Activated T-helper 17 cell treated with anti-CD3 and anti-CD28 coated beads, Interleukin-2, amount 50 U/mL, for 72 hours (primary cell): Measurements from ENCODE around the gene ZNF83. TPM values are rescaled to one million over a fixed set of nuclear protein-coding genes. Genes with fewer than 3 reads are reported as not detected.
"Not testable (repeated sequence)": the region's sequence is repeated elsewhere in the genome, so short reads cannot be mapped to it uniquely, and the experiment has no call there.

ENCODE experiments used
- ATAC-seq: fragments of 150-1000 bp; cut with Tn5 transposase; replicated peaks from 2 replicates; pipeline ENCODE4 v1.10.0; 2021; ENCODE audit warnings: mild to moderate bottlenecking, moderate library complexity
- H3K27ac Mint-ChIP-seq: one replicate; pipeline ENCODE4 v1.8.0; 2022; ENCODE audit warnings: mixed read lengths
- H3K27me3 Mint-ChIP-seq: one replicate; pipeline ENCODE4 v1.8.0; 2022; ENCODE audit warnings: mixed read lengths
- H3K36me3 Mint-ChIP-seq: one replicate; pipeline ENCODE4 v1.8.0; 2022; ENCODE audit warnings: low read depth, mild to moderate bottlenecking, mixed read lengths
- H3K4me1 Mint-ChIP-seq: one replicate; pipeline ENCODE4 v1.8.0; 2022; ENCODE audit warnings: mixed read lengths
- H3K4me3 Mint-ChIP-seq: one replicate; pipeline ENCODE4 v1.8.0; 2022; ENCODE audit warnings: mild to moderate bottlenecking, mixed read lengths
- H3K9me3 Mint-ChIP-seq: one replicate; pipeline ENCODE4 v1.8.0; 2022; ENCODE audit warnings: mixed read lengths
- total RNA-seq, 2 donors: library from RNA; stranded (reverse); gene quantifications; one replicate each; pipeline ENCODE4 v1.2.3, GENCODE V29; 2022

ZNF83 gene
- total RNA-seq = 10 to 100 TPM; 31.2 to 41.8 TPM

DNA sequence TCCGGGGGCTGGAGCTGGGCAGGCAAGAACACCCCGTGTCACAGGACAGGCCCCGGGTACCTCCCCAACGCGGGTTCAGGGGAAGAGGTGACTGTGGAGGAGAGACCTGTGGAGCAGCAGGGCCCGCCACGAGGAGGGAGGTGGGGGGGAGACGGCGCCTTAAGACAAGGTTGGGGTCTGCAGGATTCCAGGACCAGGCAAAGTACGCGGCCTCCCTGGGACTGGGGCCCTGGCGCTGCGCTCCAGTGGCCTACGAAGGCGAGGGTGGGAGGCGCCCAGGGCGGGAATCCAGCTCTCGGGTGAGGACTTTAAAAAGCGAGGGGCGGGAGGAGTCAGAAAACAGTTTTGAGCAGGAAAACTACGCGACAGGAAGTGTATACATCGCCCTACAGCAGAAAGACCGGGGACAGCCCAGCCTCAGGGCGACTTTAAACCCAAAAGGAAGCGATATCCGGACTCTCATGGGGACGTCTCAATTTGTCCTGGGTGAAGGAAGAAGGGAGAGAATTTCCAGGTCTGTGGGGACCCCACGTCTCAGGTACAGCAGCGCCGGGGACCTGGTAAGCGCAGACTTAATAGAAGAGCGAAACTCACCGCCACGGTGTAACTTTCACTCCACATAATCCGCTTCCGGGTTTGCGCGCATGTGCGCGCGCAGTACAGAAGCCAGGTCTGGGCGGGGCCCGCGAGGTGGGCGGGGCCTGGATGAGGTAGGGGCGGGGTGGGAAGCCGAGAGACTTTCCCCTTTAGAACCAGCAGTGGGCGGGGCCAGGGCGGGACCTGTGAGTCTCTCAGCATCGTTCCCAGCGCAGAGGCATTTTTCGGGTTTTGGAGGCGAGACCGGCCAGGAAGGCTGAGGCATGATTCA lies at the start of gene ZNF83:
ZNF83 (minus strand) TSS at position 638 of the 868 bp plus-strand sequence.
- no peaks in the 10 kb centered on the region for H3K27me3 Mint-ChIP-seq
- H3K4me1 Mint-ChIP-seq = peaks cover 17% of the 10 kb centered on the region
- peaks cover 16% of the 10 kb centered on the region for H3K36me3 Mint-ChIP-seq
- H3K27ac Mint-ChIP-seq = peak within 1 kb of the TSS; percentile 95
- peak within 1 kb of the TSS; percentile 90 for H3K4me3 Mint-ChIP-seq
- H3K9me3 Mint-ChIP-seq = peaks cover 3% of the 10 kb centered on the region
- peak; percentile 97 for ATAC-seq

DNA sequence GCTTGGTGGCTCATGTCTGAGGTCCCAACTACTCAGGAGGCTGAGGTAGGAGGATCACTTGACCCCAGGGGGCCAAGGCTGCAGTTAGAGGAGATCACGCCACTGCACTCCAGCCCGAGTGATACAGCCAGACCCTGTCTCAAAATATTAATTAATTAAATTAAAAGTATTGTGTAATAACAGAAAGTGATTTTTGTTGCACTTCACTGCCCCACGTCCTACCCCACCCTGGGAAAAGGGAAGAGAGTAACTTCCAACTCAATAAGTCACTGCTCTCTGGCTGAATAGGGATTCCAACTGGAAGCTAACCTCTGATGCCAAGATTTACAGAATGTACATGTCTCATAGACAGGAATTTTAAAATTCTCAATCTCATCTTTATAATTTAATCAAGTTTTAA lies 49.5 kb upstream of the ZNF83 start:
- H3K27ac Mint-ChIP-seq = no peak overlapping the region
- H3K36me3 Mint-ChIP-seq = peaks cover 12% of the 10 kb centered on the region
- peaks cover 18% of the 10 kb centered on the region for H3K4me1 Mint-ChIP-seq
- H3K27me3 Mint-ChIP-seq = no peaks in the 10 kb centered on the region
- H3K9me3 Mint-ChIP-seq = no peaks in the 10 kb centered on the region
- no peak for ATAC-seq
- no peak overlapping the region for H3K4me3 Mint-ChIP-seq

DNA sequence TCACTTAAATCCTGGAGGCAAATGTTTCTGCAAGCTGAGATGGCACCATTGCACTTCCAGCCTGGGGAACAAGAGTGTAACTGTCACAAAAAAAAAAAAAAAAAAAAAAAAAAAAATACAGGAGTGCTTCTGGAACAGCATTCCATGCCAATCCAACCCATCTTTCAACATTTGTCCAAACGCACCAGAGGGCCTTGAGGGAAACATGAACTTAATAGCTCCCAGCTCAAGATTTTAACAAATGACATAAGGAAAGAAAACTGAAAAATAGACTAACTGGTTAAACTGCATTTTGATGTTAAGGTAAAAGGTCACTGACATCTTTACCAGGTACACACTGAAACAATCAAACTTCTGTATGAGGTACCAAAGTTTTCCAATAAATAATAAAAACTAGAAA lies 47.7 kb upstream of the ZNF83 start:
- H3K36me3 Mint-ChIP-seq = peaks cover 12% of the 10 kb centered on the region

DNA sequence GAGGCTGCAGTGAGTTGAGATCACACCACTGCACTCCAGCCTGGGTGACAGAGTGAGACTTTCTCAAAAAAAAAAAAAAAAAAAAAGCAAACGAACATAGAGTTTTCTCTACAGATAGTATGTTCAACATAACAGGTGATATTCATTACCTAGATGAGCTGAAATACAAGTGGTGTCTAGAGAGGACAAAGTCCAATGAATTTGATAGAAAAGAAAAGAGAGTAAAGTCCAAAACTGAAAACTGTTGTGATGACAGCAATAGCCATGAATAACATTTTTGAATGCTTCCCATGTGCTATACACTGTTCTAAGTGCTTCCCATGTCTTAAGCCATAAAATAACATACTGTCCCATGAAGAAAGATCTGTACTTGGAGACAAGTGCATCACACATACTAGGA lies 43.1 kb upstream of the ZNF83 start:
- H3K36me3 Mint-ChIP-seq = peaks cover 36% of the 10 kb centered on the region
- H3K4me3 Mint-ChIP-seq, ATAC-seq, H3K27ac Mint-ChIP-seq, H3K4me1 Mint-ChIP-seq, H3K27me3 Mint-ChIP-seq, H3K9me3 Mint-ChIP-seq: not testable (repeated sequence)

More for the DNA sequence above, 47.7 kb upstream of the ZNF83 start:
- no peak overlapping the region for H3K27ac Mint-ChIP-seq
- H3K27me3 Mint-ChIP-seq = no peaks in the 10 kb centered on the region
- ATAC-seq = no peak
- no peaks in the 10 kb centered on the region for H3K9me3 Mint-ChIP-seq
- H3K4me1 Mint-ChIP-seq = peaks cover 18% of the 10 kb centered on the region
- H3K4me3 Mint-ChIP-seq = no peak overlapping the region

DNA sequence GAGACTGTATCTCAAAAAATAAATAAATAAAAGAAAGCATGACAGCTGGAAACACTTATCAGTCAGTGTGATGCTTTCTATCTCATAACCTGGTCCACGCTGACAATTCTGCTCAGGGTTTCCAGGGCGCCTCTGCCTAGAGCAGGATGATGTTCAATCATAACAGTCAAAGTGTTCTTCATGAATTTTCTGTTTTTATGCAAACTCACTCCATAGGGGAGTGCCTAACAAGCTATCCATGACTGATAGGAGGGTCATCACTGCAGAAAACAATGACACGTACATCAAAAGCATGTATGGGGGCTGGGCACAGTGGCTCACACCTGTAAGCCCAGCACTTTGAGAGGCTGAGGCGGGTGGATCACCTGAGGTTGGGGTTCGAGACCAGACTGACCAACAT lies 41.4 kb upstream of the ZNF83 start:
- peaks cover 5% of the 10 kb centered on the region for H3K9me3 Mint-ChIP-seq
- H3K27me3 Mint-ChIP-seq = no peaks in the 10 kb centered on the region
- no peak overlapping the region for H3K4me3 Mint-ChIP-seq
- H3K4me1 Mint-ChIP-seq = peaks cover 3% of the 10 kb centered on the region
- no peak overlapping the region for H3K27ac Mint-ChIP-seq
- peaks cover 40% of the 10 kb centered on the region for H3K36me3 Mint-ChIP-seq
- ATAC-seq = no peak

DNA sequence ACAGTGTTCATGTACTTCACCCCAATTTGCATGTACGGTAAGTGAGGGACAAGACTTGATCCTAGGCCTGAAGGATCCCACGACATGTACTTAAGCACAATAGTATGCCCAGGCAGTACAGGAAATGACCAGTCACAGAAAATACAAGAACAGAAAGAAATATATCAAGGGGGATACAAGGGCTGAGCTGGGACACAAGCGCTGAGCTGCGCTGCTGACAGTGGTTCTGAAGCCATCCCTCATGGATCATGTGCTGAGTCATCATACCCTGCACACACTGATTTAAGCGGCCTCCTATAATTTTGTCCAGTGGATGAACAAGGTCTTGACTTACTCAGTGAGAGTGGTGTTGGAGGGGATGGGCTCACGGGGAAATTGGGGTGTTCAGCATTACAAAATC lies 37.1 kb upstream of the ZNF83 start:
- H3K4me3 Mint-ChIP-seq, H3K9me3 Mint-ChIP-seq, H3K27me3 Mint-ChIP-seq, H3K4me1 Mint-ChIP-seq, ATAC-seq, H3K27ac Mint-ChIP-seq: not testable (repeated sequence)
- peaks cover 45% of the 10 kb centered on the region for H3K36me3 Mint-ChIP-seq

DNA sequence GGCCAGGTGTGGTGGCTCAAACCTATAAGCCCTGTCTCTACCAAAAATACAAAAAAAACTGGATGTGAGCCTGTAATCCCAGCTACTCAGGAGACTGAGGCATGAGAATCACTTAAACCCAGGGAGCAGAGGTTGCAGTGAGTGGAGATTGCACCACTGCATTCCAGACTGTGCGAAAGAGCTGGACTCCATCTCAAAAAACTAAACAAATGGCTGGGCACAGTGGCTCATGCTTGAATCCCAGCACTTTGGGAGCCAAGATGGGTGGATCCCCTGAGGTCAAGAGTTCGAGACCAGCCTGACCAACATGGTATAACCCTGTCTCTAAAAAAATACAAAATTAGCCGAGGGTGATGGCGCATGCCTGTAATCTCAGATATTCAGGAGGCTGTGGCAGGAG lies 34.9 kb upstream of the ZNF83 start:
- Mint-ChIP-seq H3K4me3 (no peak overlapping the region), H3K27me3 (no peaks in the 10 kb centered on the region), H3K36me3 (peaks cover 45% of the 10 kb centered on the region), H3K4me1 (no peaks in the 10 kb centered on the region), H3K27ac (no peak overlapping the region), H3K9me3 (peaks cover 5% of the 10 kb centered on the region)
- no peak for ATAC-seq

DNA sequence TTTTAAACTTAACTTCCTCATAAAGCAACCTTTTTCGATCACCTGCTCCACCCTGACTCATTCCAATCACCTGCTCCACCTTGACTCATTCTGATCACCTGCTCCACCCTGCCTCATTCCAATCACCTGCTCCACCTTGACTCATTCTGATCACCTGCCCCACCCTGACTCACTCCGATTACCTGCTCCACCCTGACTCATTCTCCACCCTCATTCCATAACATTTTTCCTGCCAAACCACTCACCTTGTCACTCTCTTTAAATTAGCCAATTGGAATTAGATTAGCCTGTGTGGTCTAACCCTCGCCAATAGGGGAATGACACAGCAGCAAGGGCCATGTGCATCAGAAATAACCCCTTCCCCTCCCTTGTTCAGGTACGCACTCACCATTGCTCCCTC lies 31.9 kb upstream of the ZNF83 start:
- H3K9me3 Mint-ChIP-seq = no peaks in the 10 kb centered on the region
- peaks cover 42% of the 10 kb centered on the region for H3K36me3 Mint-ChIP-seq
- no peak for ATAC-seq
- no peaks in the 10 kb centered on the region for H3K4me1 Mint-ChIP-seq
- no peak overlapping the region for H3K4me3 Mint-ChIP-seq
- H3K27ac Mint-ChIP-seq = no peak overlapping the region
- H3K27me3 Mint-ChIP-seq = no peaks in the 10 kb centered on the region

DNA sequence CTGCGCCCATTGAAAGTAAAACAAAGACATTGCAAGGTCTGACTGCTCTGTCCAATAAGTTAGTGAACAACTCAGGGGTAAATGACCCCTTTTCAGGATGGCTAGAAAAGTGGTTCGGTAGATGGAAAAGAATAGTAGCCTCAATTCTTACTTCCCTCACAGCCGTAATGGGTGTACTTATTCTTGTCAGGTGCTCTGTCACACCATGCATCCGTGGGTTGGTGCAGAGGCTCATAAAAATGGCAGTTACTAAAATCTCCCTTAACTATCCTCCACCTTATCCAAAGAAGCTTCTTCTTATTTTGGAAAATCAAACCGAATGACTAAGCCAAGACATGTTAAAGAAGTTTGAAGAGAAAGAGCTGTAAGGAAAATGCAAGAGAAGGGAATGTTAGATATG lies 31.4 kb upstream of the ZNF83 start:
- Mint-ChIP-seq H3K4me1 (no peaks in the 10 kb centered on the region), H3K27me3 (no peaks in the 10 kb centered on the region), H3K4me3 (no peak overlapping the region), H3K36me3 (peaks cover 37% of the 10 kb centered on the region), H3K9me3 (no peaks in the 10 kb centered on the region), H3K27ac (no peak overlapping the region)
- ATAC-seq = no peak

DNA sequence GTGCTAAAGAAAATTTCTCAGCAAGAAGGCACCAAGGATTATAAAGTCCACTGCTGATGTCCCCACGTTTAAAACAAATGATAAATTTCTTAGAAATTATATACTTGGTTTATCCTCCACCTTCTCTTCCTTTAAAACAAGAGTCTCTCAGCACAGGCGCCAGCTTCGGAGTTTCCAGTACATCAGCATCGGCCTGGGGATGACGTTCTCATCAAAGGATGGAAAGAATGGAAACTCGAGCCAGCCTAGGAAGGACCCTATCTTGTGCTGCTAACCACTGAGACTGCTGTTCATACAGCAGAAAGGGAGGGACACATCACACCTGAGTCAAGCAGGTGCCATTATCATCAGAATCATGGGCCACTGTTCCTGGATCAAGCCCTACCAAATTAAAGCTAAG lies 29.8 kb upstream of the ZNF83 start:
- no peak overlapping the region for H3K27ac Mint-ChIP-seq
- H3K36me3 Mint-ChIP-seq = peaks cover 30% of the 10 kb centered on the region
- H3K27me3 Mint-ChIP-seq = no peaks in the 10 kb centered on the region
- no peak for ATAC-seq
- no peaks in the 10 kb centered on the region for H3K9me3 Mint-ChIP-seq
- no peak overlapping the region for H3K4me3 Mint-ChIP-seq
- no peaks in the 10 kb centered on the region for H3K4me1 Mint-ChIP-seq

DNA sequence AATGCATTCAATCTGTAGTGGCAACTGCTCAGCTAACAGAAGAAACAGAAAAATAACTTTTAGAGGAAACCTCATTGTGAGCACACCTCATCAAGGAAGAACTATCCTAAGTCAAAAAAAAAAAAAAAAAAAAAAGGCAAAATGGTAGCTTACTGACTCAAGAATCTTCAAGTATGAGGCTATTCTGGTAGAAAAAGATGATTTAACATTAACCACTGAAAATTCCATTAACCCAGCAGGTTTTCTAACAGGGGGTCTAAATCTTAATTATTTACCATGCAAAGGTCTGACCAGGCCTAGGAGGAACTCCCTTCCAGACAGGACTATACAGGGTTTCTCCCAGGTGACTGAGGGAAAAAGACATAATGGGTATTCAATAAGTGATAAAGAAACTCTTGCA lies 28.4 kb upstream of the ZNF83 start:
- no peak for ATAC-seq
- no peak overlapping the region for H3K4me3 Mint-ChIP-seq
- peaks cover 4% of the 10 kb centered on the region for H3K4me1 Mint-ChIP-seq
- H3K27me3 Mint-ChIP-seq = no peaks in the 10 kb centered on the region
- H3K36me3 Mint-ChIP-seq = peaks cover 41% of the 10 kb centered on the region
- H3K9me3 Mint-ChIP-seq = no peaks in the 10 kb centered on the region
- no peak overlapping the region for H3K27ac Mint-ChIP-seq

DNA sequence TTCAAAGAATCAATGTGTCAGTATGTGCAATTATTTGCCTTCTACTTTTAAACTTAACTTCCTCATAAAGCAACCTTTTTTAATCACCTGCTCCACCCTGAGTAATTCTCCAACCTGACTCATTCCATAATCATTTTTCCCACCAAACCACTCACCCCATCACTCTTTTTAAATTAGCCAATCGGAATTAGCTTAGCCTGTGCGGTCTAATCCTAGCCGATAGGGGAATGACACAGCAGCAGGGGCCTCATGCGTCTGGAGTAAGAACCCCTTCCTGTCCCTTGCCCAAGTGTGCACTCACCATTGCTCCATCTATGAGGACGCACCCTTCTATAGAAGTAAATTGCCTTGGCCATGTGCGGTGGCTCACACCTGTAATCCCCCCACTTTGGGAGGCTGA lies 27.4 kb upstream of the ZNF83 start:
- H3K36me3 Mint-ChIP-seq = peaks cover 51% of the 10 kb centered on the region
- H3K27me3 Mint-ChIP-seq = no peaks in the 10 kb centered on the region
- no peak overlapping the region for H3K27ac Mint-ChIP-seq
- H3K4me3 Mint-ChIP-seq = no peak overlapping the region
- H3K9me3 Mint-ChIP-seq = no peaks in the 10 kb centered on the region
- no peak for ATAC-seq
- H3K4me1 Mint-ChIP-seq = peaks cover 4% of the 10 kb centered on the region

DNA sequence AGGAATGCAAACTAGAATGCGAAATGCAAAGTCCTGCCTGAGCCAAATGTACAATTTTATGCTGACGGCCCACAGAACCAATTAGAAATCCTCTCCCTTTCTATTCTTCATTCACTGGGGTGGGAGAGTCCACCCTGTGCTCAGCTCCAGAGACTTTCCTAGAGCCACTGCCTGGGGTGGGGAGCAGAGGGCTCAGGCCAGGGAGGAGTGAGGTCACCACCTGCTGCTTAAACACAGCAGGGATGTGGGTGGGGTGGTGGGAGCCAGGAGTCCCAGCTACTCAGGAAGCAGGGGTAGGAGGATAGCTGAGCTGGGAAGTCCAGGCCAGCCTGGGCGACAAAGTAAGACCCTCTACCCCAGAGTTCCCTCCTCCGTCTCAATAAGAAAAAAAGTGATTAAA lies 26.9 kb upstream of the ZNF83 start:
- ATAC-seq = no peak
- peaks cover 52% of the 10 kb centered on the region for H3K36me3 Mint-ChIP-seq
- H3K9me3 Mint-ChIP-seq = no peaks in the 10 kb centered on the region
- H3K4me3 Mint-ChIP-seq = no peak overlapping the region
- no peaks in the 10 kb centered on the region for H3K27me3 Mint-ChIP-seq
- no peak overlapping the region for H3K27ac Mint-ChIP-seq
- H3K4me1 Mint-ChIP-seq = peaks cover 4% of the 10 kb centered on the region

DNA sequence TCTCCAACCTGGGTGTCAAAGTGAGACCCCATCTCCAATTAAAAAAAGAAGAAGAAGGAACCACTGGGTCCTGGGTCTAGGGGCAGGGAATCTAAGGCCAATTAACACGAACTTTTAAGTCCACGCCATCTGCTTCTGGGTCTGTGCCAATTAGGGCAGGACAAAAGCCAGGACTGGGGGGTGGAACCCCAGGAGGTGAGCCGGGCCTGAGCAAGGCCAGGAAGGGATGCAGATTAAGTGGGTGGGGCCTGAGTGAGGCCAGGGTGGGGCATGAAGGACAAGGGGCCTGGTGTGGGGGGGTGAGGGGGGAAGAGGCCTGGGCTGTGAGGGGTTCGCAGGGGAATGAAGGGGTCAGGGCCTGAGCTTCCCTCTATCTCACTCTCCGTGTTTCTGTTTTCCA lies 26.3 kb upstream of the ZNF83 start:
- no peaks in the 10 kb centered on the region for H3K27me3 Mint-ChIP-seq
- H3K36me3 Mint-ChIP-seq = peaks cover 52% of the 10 kb centered on the region
- H3K27ac Mint-ChIP-seq = no peak overlapping the region
- H3K9me3 Mint-ChIP-seq = no peaks in the 10 kb centered on the region
- no peak overlapping the region for H3K4me3 Mint-ChIP-seq
- peaks cover 4% of the 10 kb centered on the region for H3K4me1 Mint-ChIP-seq
- no peak for ATAC-seq

DNA sequence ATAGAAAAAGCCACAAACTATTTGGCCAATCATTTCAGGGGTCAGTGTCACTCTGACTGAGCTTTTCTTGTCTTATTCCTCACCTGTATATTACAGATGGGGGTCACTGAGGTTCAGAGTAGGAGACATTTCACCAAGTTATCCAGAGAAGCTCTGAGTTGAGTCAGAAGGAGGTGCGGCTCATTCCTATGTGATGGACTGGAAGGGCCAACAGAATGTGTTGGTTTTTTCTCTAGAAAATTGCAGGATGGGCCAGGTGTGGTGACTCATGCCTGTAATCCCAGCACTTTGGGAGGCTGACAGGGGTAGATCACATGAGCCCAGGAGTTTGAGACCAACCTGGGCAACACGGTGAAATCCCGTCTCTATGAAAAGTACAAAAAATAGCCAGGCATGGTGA lies 24.5 kb upstream of the ZNF83 start:
- Mint-ChIP-seq H3K4me3 (no peak overlapping the region), H3K27me3 (no peaks in the 10 kb centered on the region), H3K9me3 (no peaks in the 10 kb centered on the region), H3K27ac (peak overlapping the region; percentile 60), H3K4me1 (peaks cover 4% of the 10 kb centered on the region), H3K36me3 (peaks cover 64% of the 10 kb centered on the region)
- no peak for ATAC-seq
